Measurements from ENCODE around the gene CASZ1. TPM values are rescaled to one million over a fixed set of nuclear protein-coding genes. Genes with fewer than 3 reads are reported as not detected.

CASZ1 gene
- total and polyA plus RNA-seq, 2 experiments from 2014 or later, result 6.2 to 6.7 TPM

DNA sequence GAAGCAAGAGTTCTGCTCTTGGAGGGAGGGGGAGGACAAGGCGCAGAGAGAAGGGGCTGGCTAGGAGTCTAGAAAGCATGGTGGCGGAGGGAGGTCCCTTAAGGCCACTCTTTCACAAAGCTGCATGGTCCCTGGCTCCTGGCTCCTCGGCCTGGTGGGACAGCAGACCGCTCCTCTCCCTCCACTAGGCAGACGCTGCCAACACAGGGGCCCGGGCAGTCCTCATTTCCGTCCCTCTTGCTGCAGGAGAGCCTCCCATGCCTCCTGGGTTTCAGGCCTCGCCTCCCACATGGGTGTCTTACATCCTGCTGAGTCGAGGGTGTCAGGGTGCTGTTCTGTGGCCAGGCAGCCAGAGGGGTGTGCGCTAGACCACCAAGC lies 108.0 kb downstream of the CASZ1 start (continued):
- TF ChIP-seq, protein P1, sequence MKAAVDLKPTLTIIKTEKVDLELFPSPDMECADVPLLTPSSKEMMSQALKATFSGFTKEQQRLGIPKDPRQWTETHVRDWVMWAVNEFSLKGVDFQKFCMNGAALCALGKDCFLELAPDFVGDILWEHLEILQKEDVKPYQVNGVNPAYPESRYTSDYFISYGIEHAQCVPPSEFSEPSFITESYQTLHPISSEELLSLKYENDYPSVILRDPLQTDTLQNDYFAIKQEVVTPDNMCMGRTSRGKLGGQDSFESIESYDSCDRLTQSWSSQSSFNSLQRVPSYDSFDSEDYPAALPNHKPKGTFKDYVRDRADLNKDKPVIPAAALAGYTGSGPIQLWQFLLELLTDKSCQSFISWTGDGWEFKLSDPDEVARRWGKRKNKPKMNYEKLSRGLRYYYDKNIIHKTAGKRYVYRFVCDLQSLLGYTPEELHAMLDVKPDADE (IDR thresholded peaks at IDR 0.05), result no peak
- TF ChIP-seq, protein P2, sequence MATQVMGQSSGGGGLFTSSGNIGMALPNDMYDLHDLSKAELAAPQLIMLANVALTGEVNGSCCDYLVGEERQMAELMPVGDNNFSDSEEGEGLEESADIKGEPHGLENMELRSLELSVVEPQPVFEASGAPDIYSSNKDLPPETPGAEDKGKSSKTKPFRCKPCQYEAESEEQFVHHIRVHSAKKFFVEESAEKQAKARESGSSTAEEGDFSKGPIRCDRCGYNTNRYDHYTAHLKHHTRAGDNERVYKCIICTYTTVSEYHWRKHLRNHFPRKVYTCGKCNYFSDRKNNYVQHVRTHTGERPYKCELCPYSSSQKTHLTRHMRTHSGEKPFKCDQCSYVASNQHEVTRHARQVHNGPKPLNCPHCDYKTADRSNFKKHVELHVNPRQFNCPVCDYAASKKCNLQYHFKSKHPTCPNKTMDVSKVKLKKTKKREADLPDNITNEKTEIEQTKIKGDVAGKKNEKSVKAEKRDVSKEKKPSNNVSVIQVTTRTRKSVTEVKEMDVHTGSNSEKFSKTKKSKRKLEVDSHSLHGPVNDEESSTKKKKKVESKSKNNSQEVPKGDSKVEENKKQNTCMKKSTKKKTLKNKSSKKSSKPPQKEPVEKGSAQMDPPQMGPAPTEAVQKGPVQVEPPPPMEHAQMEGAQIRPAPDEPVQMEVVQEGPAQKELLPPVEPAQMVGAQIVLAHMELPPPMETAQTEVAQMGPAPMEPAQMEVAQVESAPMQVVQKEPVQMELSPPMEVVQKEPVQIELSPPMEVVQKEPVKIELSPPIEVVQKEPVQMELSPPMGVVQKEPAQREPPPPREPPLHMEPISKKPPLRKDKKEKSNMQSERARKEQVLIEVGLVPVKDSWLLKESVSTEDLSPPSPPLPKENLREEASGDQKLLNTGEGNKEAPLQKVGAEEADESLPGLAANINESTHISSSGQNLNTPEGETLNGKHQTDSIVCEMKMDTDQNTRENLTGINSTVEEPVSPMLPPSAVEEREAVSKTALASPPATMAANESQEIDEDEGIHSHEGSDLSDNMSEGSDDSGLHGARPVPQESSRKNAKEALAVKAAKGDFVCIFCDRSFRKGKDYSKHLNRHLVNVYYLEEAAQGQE (IDR thresholded peaks at IDR 0.05; ENCODE audit: unreplicated experiment), result no peak
- TF ChIP-seq POLR2AphosphoS5 (IDR thresholded peaks at IDR 0.05; ENCODE audit: low read depth) (no peak), NANOG (IDR thresholded peaks at IDR 0.05; ENCODE audit: borderline replicate concordance) (no peak)

DNA sequence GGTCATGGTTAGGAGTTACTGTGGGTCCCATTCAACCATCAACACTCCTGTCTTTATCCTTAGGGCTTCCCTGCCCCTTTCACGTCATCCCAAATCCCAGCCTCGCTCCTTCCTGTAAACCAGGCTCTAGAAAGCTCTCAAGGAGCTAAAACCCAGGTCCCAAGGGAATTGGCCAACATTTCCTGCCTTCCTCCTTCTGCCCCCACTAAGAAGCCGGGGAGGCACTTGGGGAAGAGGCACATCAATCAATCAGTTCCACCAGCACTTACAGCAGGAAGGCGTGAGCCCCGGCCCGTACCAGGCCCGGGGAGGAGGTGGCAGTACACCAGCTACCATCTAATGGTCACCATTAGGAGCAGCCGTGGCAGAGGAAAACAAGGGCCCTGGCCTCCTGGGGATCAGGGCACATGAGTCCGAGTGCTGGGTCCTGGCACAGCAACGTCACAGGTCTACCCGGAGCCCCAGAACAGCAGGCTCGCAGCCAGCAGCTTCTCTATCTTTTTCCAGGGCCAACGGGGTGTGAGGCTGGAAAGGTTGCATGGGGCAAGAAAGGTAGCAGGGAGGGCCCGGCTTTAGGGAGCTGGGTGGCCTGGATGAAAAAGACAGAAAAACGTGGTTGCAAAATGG lies 108.6 kb downstream of the CASZ1 start:
- Histone ChIP-seq H3K27me3 (ENCODE audit: insufficient read depth) (peaks cover 4% of the 10 kb centered on the region; the same call in 1 of the 2 replicates), H3K27ac (ENCODE audit: low read depth) (no peak overlapping the region), H3K9me2 (ENCODE audit: insufficient read depth) (no peaks in the 10 kb centered on the region), H2AFZ (no peak overlapping the region), H4K20me1 (replicated peaks; ENCODE audit: insufficient read depth) (no peaks in the 10 kb centered on the region; the same call in 1 of the 2 replicates), H3K79me2 (replicated peaks; ENCODE audit: insufficient read depth) (no peaks in the 10 kb centered on the region), H3K4me1 (ENCODE audit: insufficient read depth) (peaks cover 21% of the 10 kb centered on the region), H3F3A (replicated peaks; ENCODE audit: low read depth) (peaks cover 4% of the 10 kb centered on the region; the same call in 1 of the 2 replicates), H3K4me2 (no peak overlapping the region), H3K4me3 (no peak overlapping the region), H3K36me3 (ENCODE audit: insufficient read depth) (no peaks in the 10 kb centered on the region)
- TF ChIP-seq CREB1 (CRISPR knock-in tag; IDR thresholded peaks at IDR 0.05; ENCODE audit: low read depth), result no peak
- TF ChIP-seq ZNF331 (CRISPR knock-in tag; IDR thresholded peaks at IDR 0.05; ENCODE audit: low read depth), result no peak
- TF ChIP-seq, protein P2 (IDR thresholded peaks at IDR 0.05; ENCODE audit: unreplicated experiment), result no peak
- no peak for TF ChIP-seq STAT1 (IDR thresholded peaks at IDR 0.05; ENCODE audit: unreplicated experiment)
- TF ChIP-seq NANOG (IDR thresholded peaks at IDR 0.05; ENCODE audit: borderline replicate concordance), result no peak
- no peak overlapping the region for H3K27ac Mint-ChIP-seq
- DNase-seq (ENCODE audit: low spot score) (no peak), ATAC-seq (no peak)
- no peak overlapping the region for H3K4me3 Mint-ChIP-seq
- H3K9me3 Mint-ChIP-seq, result no peaks in the 10 kb centered on the region; the same call in 2 of the 3 replicates
- H3K4me1 Mint-ChIP-seq, result peaks cover 39% of the 10 kb centered on the region
- H3K27me3 Mint-ChIP-seq (ENCODE audit: insufficient read depth, low read depth, poor library complexity), result peaks cover 15% of the 10 kb centered on the region
- H3K36me3 Mint-ChIP-seq (ENCODE audit: low read depth), result no peaks in the 10 kb centered on the region
